GM21723 (cell line): ENCODE data around the gene TRIM44.
"Not testable (repeated sequence)": the region's sequence is repeated elsewhere in the genome, so short reads cannot be mapped to it uniquely, and the experiment has no call there.

ENCODE experiments used
- ATAC-seq: cut with Tn5 transposase; IDR thresholded peaks from one replicate; pipeline ENCODE4 v1.9.1; 2021; ENCODE audit warnings: mild to moderate bottlenecking, moderate library complexity; ENCODE audit not compliant: unreplicated experiment

TRIM44 gene

DNA sequence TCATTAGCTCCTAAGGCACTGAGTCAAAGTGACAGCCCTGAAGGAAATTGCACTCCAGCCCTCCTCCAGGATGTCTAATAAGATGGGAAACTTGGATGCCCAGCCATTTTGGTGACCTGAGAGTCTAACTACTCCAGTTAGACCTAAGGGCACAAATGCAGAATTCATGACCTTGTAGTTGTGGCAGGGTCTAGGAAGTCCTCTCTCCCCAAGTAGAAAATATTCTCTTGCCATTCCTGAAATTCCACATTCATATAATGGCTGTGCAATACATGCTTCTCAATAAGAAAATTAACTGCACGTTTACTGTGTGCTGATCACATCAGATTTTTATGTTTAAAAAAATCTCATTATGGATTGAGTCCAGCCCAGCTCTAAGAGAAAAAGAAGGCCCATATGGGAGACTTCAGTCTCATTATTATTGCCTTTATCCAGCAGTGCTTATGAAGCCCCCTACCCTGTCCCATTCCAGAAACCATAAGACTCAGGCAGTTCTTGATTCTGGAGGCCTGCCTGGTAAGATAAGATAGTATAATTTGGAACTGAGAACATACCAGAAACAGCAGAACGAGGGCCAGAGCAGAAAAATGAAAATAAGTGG, 147.6 kb downstream of the TRIM44 start:
- ATAC-seq: no peak

GRCh38 chr11:35811783-35812182, 149.2 kb downstream of the TRIM44 start:
- ATAC-seq: no peak

DNA sequence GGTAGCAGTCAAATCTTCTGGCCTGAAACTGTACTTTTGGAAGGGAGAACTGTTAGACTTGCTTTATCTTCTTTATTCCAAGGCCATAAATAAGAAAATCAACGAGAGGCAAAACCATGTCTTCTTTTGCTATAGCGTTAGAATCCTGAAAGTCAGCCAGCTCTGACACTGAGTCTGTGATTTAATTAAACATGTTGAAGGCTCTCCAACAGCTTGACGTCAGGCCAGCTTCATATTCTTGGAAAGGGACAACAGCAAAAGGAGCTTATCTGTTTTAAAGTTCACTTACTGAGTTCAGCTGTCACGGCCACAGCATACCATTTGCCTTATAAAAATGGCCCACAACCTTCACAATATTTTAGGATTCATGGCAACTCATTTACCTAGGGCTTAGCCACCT, 150.3 kb downstream of the TRIM44 start:
- ATAC-seq: no peak

DNA sequence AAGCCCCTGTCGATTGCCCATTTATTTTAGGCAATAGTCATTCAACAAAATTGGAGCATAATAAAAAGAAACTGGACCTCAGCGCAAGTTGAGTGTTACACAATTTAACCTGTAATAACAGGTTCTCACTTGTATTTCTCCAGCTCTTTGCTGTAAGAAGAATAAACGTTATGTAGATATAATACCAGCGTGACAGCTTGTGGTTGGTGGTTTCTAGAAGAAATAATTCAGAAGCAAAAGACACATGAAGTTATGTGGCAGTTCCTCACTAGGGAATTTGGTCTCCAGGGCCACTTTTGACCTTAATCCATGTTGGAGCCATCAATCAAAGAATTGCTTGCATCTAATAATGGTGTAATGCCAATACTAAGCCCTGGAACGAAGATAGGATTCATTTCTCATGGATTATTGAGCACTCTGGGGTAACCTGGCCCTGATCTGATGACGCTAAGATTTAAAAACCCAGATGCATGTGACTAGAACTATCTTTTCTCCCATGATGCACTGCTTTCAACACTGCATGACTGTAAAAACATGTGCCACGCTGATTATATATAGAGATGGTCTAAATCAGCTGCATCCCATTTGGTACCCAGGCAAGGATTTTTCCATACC, 151.6 kb downstream of the TRIM44 start:
- no peak for ATAC-seq

GRCh38 chr11:35814720-35815305, 152.2 kb downstream of the TRIM44 start:
- ATAC-seq: no peak

- ATAC-seq: no peak
Measured at GRCh38 chr11:35815556-35816315, 153.2 kb downstream of the TRIM44 start.

DNA sequence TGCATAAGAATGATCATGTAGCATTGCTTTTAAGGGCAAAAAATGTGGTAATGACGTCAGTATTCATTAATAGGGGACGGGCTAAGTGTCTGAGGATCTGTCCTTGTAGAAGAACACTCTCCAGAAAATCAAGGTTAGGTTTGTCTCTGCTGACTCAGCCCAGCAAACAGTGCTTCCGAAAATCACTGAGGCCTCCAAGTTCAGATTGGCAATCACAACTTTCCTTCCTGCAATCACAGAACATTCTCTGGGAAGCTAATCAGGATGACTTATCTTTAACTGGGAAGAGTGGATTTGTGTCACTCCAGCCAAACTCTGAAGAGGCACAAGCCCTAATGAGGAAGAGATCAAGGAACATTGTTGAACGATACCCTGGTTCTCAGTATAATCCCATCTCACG, 158.0 kb downstream of the TRIM44 start:
- no peak for ATAC-seq

GRCh38 chr11:35822815-35823495, 160.4 kb downstream of the TRIM44 start:
- no peak for ATAC-seq

DNA sequence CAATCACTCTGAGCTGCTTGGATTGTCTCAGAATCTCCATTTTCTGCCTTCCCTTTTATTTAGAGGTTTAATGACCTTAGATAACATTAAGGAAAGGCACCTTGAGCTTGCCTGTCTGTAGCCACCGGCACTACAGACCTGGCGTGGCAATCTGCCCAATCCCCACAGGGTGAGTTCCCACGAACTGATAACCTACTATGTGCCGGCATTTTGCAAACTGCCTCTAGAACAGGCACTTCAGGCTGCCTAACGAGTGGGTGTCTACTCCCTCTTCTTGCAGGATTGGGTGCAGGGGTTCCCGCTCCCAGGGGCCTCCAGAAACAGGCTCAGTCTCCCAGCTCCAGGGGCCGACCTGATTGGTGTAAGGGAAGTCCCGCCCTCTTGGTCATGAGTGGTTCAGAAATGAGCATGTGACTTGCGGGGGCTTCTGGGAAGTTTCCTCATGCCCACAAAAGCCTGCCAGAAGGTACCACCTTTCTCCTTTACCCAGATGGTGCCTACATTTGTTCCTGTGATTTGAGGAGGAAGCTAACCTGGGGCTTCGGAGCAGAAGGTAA, 161.2 kb downstream of the TRIM44 start:
- ATAC-seq: no peak

- no peak for ATAC-seq
Measured at GRCh38 chr11:35825386-35825785, 162.8 kb downstream of the TRIM44 start.

- no peak for ATAC-seq
Measured at GRCh38 chr11:35826006-35826405, 163.4 kb downstream of the TRIM44 start.

GRCh38 chr11:35826949-35827348, 164.4 kb downstream of the TRIM44 start:
- no peak for ATAC-seq

GRCh38 chr11:35836205-35836604, 173.6 kb downstream of the TRIM44 start:
- ATAC-seq: no peak

DNA sequence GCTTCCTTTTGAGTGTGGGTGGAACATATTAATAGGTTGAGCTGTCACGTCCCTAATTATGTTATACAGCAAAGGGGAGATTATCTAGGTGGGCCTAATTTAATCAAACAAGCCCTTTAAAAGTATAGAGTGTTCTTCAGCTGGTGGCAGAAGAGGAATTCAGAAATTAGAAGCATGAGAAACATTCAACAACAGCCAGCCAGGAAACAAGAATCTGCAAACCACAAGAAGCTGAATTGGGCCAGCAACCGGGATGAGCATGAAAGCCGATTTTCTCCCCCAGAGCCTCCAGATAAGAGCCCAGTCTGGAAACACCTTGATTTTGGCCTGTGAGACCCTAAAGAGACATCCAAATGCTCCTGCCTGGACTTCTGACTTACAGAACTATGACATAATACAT, 175.5 kb downstream of the TRIM44 start:
- no peak for ATAC-seq

DNA sequence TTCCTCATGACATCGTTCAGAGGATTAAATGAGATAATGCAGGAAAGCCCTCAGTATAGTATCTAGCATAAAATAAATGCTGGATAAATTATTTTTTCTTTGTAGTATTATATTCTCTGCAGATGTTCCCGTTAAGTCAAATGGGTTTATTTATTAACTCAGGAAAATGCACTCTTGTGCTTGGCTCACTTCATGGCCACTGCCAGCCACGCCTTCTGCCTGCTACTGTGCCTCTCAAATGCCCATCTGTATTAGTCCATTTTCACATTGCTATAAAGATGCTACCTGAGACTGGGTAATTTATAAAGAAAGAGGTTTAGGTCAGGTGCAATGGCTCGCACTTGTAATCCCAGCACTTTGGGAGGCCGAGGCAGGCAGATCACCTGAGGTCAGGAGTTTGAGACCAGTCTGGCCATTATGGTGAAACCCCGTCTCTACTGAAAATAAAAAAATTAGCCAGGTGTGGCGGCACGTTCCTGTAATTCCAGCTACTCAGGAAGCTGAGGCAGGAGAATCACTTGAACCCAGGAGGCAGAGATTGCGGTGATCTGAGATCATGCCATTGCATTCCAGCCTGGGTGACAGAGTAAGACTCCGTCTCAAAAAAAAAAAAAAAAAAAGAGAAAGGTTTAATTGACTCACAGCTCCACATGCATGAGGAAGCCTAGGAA, 176.3 kb downstream of the TRIM44 start:
- not testable (repeated sequence) for ATAC-seq

- ATAC-seq: no peak
Measured at GRCh38 chr11:35839368-35840161, 177.0 kb downstream of the TRIM44 start.

- no peak for ATAC-seq
Measured at GRCh38 chr11:35841733-35842132, 179.2 kb downstream of the TRIM44 start.

- no peak for ATAC-seq
Measured at GRCh38 chr11:35842958-35843357, 180.4 kb downstream of the TRIM44 start.

- ATAC-seq: no peak
Measured at GRCh38 chr11:35844579-35844978, 182.0 kb downstream of the TRIM44 start.

GRCh38 chr11:35845860-35846259, 183.3 kb downstream of the TRIM44 start:
- no peak for ATAC-seq
